Neural progenitor cell (in vitro differentiated cells): ENCODE measurements around the gene SUDS3. TPM values are rescaled to one million over a fixed set of nuclear protein-coding genes. Genes with fewer than 3 reads are reported as not detected.
A peak's percentile ranks its signal among the peaks of the same experiment; 100 is the strongest.

Experiments used
- DNase-seq: peaks from one replicate; pipeline ENCODE4 v3.0.0-alpha.2; 2016; ENCODE audit warnings: low spot score
- H2AFZ ChIP-seq: fragments of 200-600 bp; sonication (generic); replicated peaks from 2 replicates; pipeline ENCODE4 v1.6.1; 2016; ENCODE audit warnings: antibody characterized with exemption
- H3F3A ChIP-seq: fragments of 200-600 bp; sonication (generic); 2 replicates; pipeline ENCODE4 v1.6.1; 2016; ENCODE audit warnings: antibody characterized with exemption, low read depth
- H3K27ac ChIP-seq: fragments of 200-600 bp; sonication (generic); 2 replicates; pipeline ENCODE4 v1.5.1; 2016; ENCODE audit warnings: mild to moderate bottlenecking
- H3K27me3 ChIP-seq: fragments of 200-600 bp; sonication (generic); 2 replicates; pipeline ENCODE4 v1.6.1; 2016; ENCODE audit warnings: mild to moderate bottlenecking, moderate library complexity
- H3K36me3 ChIP-seq: fragments of 200-600 bp; sonication (generic); 2 replicates; pipeline ENCODE4 v1.5.1; 2016
- H3K4me1 ChIP-seq: fragments of 200-600 bp; sonication (generic); 2 replicates; pipeline ENCODE4 v1.6.1; 2016; ENCODE audit warnings: mixed run types
- H3K4me2 ChIP-seq: fragments of 200-600 bp; sonication (generic); 2 replicates; pipeline ENCODE4 v1.6.1; 2016
- H3K4me3 ChIP-seq: fragments of 200-600 bp; sonication (generic); 2 replicates; pipeline ENCODE4 v1.5.1; 2016
- H3K79me2 ChIP-seq: fragments of 200-600 bp; sonication (generic); 2 replicates; pipeline ENCODE4 v1.6.1; 2016; ENCODE audit warnings: low read depth
- H3K9ac ChIP-seq: fragments of 200-600 bp; sonication (generic); 2 replicates; pipeline ENCODE4 v1.6.1; 2016
- H3K9me3 ChIP-seq: fragments of 200-600 bp; sonication (generic); 2 replicates; pipeline ENCODE4 v1.5.1; 2016; ENCODE audit warnings: low read depth
- H4K20me1 ChIP-seq: fragments of 200-600 bp; sonication (generic); 2 replicates; pipeline ENCODE4 v1.6.1; 2016; ENCODE audit warnings: low read depth
- H3K27ac Mint-ChIP-seq: 3 replicates; pipeline ENCODE4 v1.8.0; 2021; ENCODE audit warnings: mixed read lengths
- H3K27me3 Mint-ChIP-seq: 2 replicates; pipeline ENCODE4 v1.8.0; 2022; ENCODE audit warnings: low read depth, mild to moderate bottlenecking, inconsistent platforms, moderate library complexity, mixed read lengths; ENCODE audit not compliant: insufficient read depth
- H3K36me3 Mint-ChIP-seq: 3 replicates; pipeline ENCODE4 v1.8.0; 2021; ENCODE audit warnings: mixed read lengths
- H3K4me1 Mint-ChIP-seq: 3 replicates; pipeline ENCODE4 v1.8.0; 2021; ENCODE audit warnings: mixed read lengths
- H3K4me3 Mint-ChIP-seq: 3 replicates; pipeline ENCODE4 v1.8.0; 2021; ENCODE audit warnings: mild to moderate bottlenecking, moderate library complexity, mixed read lengths
- H3K9me3 Mint-ChIP-seq: 3 replicates; pipeline ENCODE4 v1.8.0; 2020; ENCODE audit warnings: mixed read lengths
- EZH2 ChIP-seq: fragments of 200-600 bp; sonication (generic); IDR thresholded peaks from 2 replicates; pipeline ENCODE4 v1.6.1; 2017; ENCODE audit warnings: antibody characterized with exemption, mild to moderate bottlenecking, moderate library complexity
- EZH2phosphoT487 ChIP-seq: fragments of 200-600 bp; sonication (generic); IDR thresholded peaks from 2 replicates; pipeline ENCODE4 v1.6.1; 2017; ENCODE audit warnings: antibody characterized with exemption
- total RNA-seq: library from RNA; depleted of rRNA; stranded (reverse); fragments of >200 nt; gene quantifications from 2 replicates; pipeline ENCODE4 v1.2.3, GENCODE V29; 2015; ENCODE audit warnings: low replicate concordance
- TF ChIP-seq, protein P1 (sequence below): fragments of 200-600 bp; sonication (generic); IDR thresholded peaks from 2 replicates; pipeline ENCODE4 v1.5.1; 2017; ENCODE audit warnings: antibody characterized with exemption, mild to moderate bottlenecking

SUDS3 gene, protein sequence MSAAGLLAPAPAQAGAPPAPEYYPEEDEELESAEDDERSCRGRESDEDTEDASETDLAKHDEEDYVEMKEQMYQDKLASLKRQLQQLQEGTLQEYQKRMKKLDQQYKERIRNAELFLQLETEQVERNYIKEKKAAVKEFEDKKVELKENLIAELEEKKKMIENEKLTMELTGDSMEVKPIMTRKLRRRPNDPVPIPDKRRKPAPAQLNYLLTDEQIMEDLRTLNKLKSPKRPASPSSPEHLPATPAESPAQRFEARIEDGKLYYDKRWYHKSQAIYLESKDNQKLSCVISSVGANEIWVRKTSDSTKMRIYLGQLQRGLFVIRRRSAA
- 59.4 and 64.3 TPM in 2 replicates for total RNA-seq

DNA sequence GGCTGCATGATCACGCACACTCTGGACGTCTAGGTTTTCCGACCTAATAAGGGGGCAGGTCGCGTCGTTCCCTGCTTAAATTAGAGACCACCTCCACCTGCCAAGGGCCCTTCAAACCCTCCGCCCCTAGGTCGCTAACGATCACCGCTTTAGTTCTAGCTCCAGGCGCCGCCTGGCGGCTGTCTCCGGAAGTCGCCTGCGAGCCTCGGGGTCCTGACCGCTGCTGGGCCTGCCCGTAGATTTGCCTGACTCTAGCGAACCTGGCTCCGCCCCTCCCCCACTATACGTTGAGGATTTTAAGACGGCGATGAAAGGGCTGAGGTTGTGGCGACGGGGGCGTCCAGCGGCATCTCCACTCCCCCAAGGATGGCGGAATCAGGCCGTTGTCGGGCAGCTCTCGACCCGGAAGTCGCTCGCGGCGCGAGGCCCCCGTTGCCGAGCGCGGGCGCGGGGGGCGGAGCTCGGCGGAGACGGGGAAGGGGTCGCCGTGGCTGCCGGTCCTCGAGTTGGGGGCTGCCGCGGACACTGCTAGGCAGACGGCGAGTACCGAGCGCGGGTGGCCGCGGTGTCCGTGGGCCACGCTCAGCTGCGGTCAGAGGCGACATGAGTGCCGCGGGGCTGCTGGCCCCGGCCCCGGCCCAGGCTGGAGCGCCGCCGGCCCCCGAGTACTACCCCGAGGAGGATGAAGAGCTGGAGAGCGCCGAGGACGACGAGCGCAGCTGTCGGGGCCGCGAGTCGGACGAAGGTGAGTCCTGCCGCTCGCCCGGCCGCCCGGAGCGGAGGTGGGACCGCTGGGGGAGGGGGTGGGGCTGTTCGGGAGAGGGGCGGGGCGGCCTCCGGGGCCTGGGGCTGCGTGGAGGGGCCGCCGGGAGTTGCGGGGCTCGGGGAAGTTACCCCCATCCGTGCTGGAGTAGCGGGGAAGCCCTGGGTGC, at the start of gene SUDS3:
TSS of gene SUDS3 (plus strand) at position 467 of the 932 bp plus-strand sequence. CDS start at position 604, 137 bp downstream.
- Histone ChIP-seq H3K4me2 (peak within 1 kb of the TSS; percentile 95), H3K4me3 (peak within 1 kb of the TSS; percentile 95), H3F3A (peaks cover 3% of the 10 kb centered on the region), H3K9me3 (no peaks in the 10 kb centered on the region), H3K9ac (peak within 1 kb of the TSS; percentile 90), H2AFZ (peak within 1 kb of the TSS; percentile 97), H3K36me3 (no peaks in the 10 kb centered on the region), H3K27ac (peak within 1 kb of the TSS; percentile 97), H4K20me1 (peaks cover 26% of the 10 kb centered on the region), H3K4me1 (peaks cover 4% of the 10 kb centered on the region), H3K79me2 (peaks cover 34% of the 10 kb centered on the region), H3K27me3 (peaks cover 11% of the 10 kb centered on the region)
- peak within 1 kb of the TSS; percentile 97 for H3K4me3 Mint-ChIP-seq
- peaks cover 28% of the 10 kb centered on the region for H3K4me1 Mint-ChIP-seq
- H3K27me3 Mint-ChIP-seq, result peaks cover 8% of the 10 kb centered on the region
- peak within 1 kb of the TSS; percentile 100 for H3K27ac Mint-ChIP-seq
- H3K9me3 Mint-ChIP-seq, result no peaks in the 10 kb centered on the region
- peaks cover 3% of the 10 kb centered on the region for H3K36me3 Mint-ChIP-seq
- TF ChIP-seq, protein P1, sequence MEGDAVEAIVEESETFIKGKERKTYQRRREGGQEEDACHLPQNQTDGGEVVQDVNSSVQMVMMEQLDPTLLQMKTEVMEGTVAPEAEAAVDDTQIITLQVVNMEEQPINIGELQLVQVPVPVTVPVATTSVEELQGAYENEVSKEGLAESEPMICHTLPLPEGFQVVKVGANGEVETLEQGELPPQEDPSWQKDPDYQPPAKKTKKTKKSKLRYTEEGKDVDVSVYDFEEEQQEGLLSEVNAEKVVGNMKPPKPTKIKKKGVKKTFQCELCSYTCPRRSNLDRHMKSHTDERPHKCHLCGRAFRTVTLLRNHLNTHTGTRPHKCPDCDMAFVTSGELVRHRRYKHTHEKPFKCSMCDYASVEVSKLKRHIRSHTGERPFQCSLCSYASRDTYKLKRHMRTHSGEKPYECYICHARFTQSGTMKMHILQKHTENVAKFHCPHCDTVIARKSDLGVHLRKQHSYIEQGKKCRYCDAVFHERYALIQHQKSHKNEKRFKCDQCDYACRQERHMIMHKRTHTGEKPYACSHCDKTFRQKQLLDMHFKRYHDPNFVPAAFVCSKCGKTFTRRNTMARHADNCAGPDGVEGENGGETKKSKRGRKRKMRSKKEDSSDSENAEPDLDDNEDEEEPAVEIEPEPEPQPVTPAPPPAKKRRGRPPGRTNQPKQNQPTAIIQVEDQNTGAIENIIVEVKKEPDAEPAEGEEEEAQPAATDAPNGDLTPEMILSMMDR, result peak; percentile 90
- no peak for TF ChIP-seq EZH2
- TF ChIP-seq EZH2phosphoT487, result no peak
- DNase-seq, result peak; percentile 94

DNA sequence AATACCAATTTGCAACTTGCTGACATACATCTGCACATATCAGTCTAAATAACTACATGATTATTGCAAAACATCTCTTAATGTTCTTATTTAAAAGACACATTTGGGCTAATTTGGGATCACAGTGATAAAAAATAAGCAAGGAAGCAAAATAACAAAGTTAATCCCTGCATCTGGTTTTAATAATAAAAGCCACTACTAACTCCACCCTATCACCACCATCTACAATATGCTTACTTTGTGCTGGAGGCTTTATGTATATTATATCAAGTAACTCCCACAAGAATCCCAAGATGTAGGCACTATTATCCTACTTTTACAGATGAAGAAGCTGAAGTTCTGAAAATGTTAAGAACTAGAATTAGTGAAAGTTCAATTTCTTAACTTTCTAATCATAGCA, 49.4 kb upstream of the SUDS3 start:
- no peaks in the 10 kb centered on the region for H3K9me3 Mint-ChIP-seq
- no peaks in the 10 kb centered on the region for H3K4me1 Mint-ChIP-seq
- Histone ChIP-seq H3K4me2 (no peak overlapping the region), H2AFZ (no peak overlapping the region), H3K79me2 (no peaks in the 10 kb centered on the region), H3K36me3 (no peaks in the 10 kb centered on the region), H3K27ac (no peak overlapping the region), H3K9ac (no peak overlapping the region), H3K4me1 (no peaks in the 10 kb centered on the region), H3F3A (no peaks in the 10 kb centered on the region), H3K4me3 (no peak overlapping the region), H3K27me3 (no peaks in the 10 kb centered on the region), H4K20me1 (no peaks in the 10 kb centered on the region), H3K9me3 (no peaks in the 10 kb centered on the region)
- H3K27me3 Mint-ChIP-seq, result no peaks in the 10 kb centered on the region
- no peaks in the 10 kb centered on the region for H3K36me3 Mint-ChIP-seq
- TF ChIP-seq EZH2phosphoT487, result no peak
- TF ChIP-seq EZH2, result no peak
- TF ChIP-seq, protein P1, result no peak
- no peak overlapping the region for H3K27ac Mint-ChIP-seq
- no peak for DNase-seq
- H3K4me3 Mint-ChIP-seq, result no peak overlapping the region

DNA sequence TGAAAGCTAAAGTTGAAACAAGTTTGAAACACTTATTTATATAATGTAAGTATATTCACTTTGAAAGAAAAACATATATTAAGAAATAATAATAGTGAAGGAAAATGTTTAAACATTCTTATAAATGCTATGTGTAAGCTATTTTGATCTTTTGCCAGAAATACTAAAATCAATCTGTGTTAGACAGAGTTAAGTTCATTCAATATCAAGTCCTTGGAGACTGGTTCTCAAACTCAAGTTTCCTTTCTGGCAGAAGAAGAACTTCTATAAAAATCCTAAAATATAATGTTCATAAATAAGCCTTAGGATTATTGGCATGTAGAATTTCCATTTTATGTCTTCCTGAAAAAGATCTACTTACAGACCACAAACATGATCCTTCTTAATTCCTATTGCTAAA, 49.0 kb upstream of the SUDS3 start:
- Mint-ChIP-seq H3K36me3 (no peaks in the 10 kb centered on the region), H3K9me3 (no peaks in the 10 kb centered on the region), H3K27me3 (no peaks in the 10 kb centered on the region), H3K4me3 (no peak overlapping the region), H3K4me1 (no peaks in the 10 kb centered on the region), H3K27ac (no peak overlapping the region)
- no peaks in the 10 kb centered on the region for H3K27me3 ChIP-seq
- no peak overlapping the region for H2AFZ ChIP-seq
- H3K4me1 ChIP-seq, result no peaks in the 10 kb centered on the region
- no peak overlapping the region for H3K4me2 ChIP-seq
- no peak overlapping the region for H3K9ac ChIP-seq
- DNase-seq, result no peak
- no peak overlapping the region for H3K4me3 ChIP-seq
- H3F3A ChIP-seq, result no peaks in the 10 kb centered on the region
- H3K9me3 ChIP-seq, result no peaks in the 10 kb centered on the region
- no peaks in the 10 kb centered on the region for H3K36me3 ChIP-seq
- no peaks in the 10 kb centered on the region for H4K20me1 ChIP-seq
- H3K27ac ChIP-seq, result no peak overlapping the region
- H3K79me2 ChIP-seq, result no peaks in the 10 kb centered on the region
- no peak for TF ChIP-seq EZH2phosphoT487
- TF ChIP-seq, protein P1, result no peak
